ENCODE results near the gene ZMYND19. TPM values are rescaled to one million over a fixed set of nuclear protein-coding genes. Genes with fewer than 3 reads are reported as not detected.

ZMYND19 gene
- total RNA-seq, 4 donors from 2014 or later: 26.1 to 40.5 (median 38.1) TPM

- no peak for TF ChIP-seq CTCF (IDR thresholded peaks at IDR 0.05)
- TF ChIP-seq POLR2A (IDR thresholded peaks at IDR 0.05): no peak
- intact Hi-C loops (cut with DNase I; ENCODE audit: low total_unique reads): no loop called here
- 95 to 96% methylated on average over 11 to 14 of the region's 14 CpGs for WGBS, 2 donors
- no peak for DNase-seq (ENCODE audit: low spot score in 2 of 2)
- no peak overlapping the region for H3K4me3 ChIP-seq (ENCODE audit: low read depth, poor library complexity, severe bottlenecking)
Measured at GRCh38 chr9:137586854-137587253, 3.5 kb downstream of the ZMYND19 start.

- no peak overlapping the region for H3K4me3 ChIP-seq (ENCODE audit: low read depth, poor library complexity, severe bottlenecking)
- DNase-seq (ENCODE audit: low spot score in 2 of 2): no peak
- WGBS, 2 donors: 86 to 88% methylated on average over 8 of the region's 8 CpGs
- intact Hi-C loops (cut with DNase I; ENCODE audit: low total_unique reads): no loop called here
- no peak for TF ChIP-seq CTCF (IDR thresholded peaks at IDR 0.05)
- TF ChIP-seq POLR2A (IDR thresholded peaks at IDR 0.05): no peak
Measured at GRCh38 chr9:137583957-137584356, 6.4 kb downstream of the ZMYND19 start.

GRCh38 chr9:137583347-137583746 is 7.0 kb downstream of the ZMYND19 start:
- 76 to 93% methylated on average over 14 of the region's 14 CpGs for WGBS, 2 donors
- no peak overlapping the region for H3K4me3 ChIP-seq (ENCODE audit: low read depth, poor library complexity, severe bottlenecking)
- intact Hi-C loops (cut with DNase I; ENCODE audit: low total_unique reads): no loop called here
- TF ChIP-seq POLR2A (IDR thresholded peaks at IDR 0.05) (no peak), CTCF (IDR thresholded peaks at IDR 0.05) (no peak)
- no peak for DNase-seq (ENCODE audit: low spot score in 2 of 2)

GRCh38 chr9:137582286-137582860 is 7.9 kb downstream of the ZMYND19 start:
- DNase-seq (ENCODE audit: low spot score in 2 of 2): no peak
- no peak for TF ChIP-seq CTCF (IDR thresholded peaks at IDR 0.05)
- TF ChIP-seq POLR2A (IDR thresholded peaks at IDR 0.05): no peak
- WGBS, 2 donors: 76 to 85% methylated on average over 20 of the region's 20 CpGs
- intact Hi-C loops (cut with DNase I; ENCODE audit: low total_unique reads): no loop called here
- H3K4me3 ChIP-seq (ENCODE audit: low read depth, poor library complexity, severe bottlenecking): no peak overlapping the region

GRCh38 chr9:137581361-137582285 is 8.7 kb downstream of the ZMYND19 start:
- 88 to 90% methylated on average over 20 to 21 of the region's 22 CpGs for WGBS, 2 donors
- intact Hi-C loops (cut with DNase I; ENCODE audit: low total_unique reads): no loop called here
- TF ChIP-seq POLR2A (IDR thresholded peaks at IDR 0.05): no peak
- no peak for TF ChIP-seq CTCF (IDR thresholded peaks at IDR 0.05)
- no peak for DNase-seq (ENCODE audit: low spot score in 2 of 2)
- H3K4me3 ChIP-seq (ENCODE audit: low read depth, poor library complexity, severe bottlenecking): no peak overlapping the region
